GM11168 (cell line): ENCODE data around the gene PRPF38B.

Experiments used
- in situ Hi-C: fragments of 300-500 bp; cut with MboI; formaldehyde crosslinking; loops from one replicate; pipeline ENCODE4 v1.12.0; 2022; ENCODE audit warnings: low sequenced_read_pairs; ENCODE audit not compliant: unreplicated experiment

PRPF38B gene

DNA sequence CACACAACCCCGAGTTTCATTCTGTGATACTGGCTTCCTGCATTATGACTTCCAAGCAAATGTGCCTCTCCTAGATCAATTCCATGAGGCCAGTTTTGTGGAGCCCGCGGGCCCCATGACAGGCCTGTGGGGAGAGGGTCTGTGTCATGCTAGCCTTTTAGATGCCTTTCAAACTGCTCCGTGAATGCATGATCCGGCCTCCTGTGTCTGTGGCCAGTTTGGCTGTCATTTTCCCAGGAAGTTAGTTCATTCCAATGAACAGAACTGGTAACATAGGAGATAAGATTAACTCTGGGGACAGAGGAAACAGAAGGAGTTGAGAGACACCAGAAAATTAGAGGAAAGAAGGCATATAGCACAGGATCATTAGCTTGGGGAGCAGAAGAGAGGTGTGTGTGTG is 23.8 kb downstream of the PRPF38B start:
- in situ Hi-C loops, result no loop called here

GRCh38 chr1:108716437-108717230 is 24.5 kb downstream of the PRPF38B start:
- in situ Hi-C loops, result no loop called here

GRCh38 chr1:108717774-108718316 is 25.7 kb downstream of the PRPF38B start:
- in situ Hi-C loops, result no loop called here

DNA sequence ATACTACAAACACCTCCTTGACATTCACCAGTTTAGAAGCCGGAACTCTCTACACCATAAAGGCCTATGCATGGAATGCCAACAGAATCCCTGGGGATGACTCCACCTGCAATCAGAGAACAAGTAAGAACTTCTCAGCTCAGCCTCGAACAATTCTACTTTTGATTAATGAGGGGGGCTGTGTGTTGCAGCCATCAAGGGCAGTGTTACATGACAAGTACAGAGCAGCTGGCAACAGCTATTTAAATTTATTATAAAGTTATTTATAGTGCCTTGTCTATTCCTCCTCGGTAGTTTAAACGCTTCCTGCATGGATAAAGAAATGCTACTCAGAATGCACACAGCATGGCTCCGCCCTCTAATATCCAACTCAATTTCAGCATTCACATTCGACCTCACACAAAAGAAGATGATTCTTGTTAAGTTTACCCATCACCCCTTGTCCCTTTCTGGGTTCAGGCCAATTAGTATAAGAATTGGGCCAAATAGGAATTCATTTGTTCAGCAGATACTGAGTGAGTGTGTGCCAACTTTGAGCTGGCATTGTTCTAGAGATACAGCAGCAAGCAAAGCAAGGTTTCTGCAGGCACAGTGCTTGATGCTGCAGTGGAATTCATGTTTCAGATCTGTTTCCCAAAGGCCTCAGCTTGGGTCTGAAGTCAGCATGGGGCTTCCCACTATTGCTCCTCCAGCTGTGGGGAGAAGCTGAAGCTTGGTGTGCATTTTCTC is 27.0 kb downstream of the PRPF38B start:
- in situ Hi-C loops, result no loop called here

DNA sequence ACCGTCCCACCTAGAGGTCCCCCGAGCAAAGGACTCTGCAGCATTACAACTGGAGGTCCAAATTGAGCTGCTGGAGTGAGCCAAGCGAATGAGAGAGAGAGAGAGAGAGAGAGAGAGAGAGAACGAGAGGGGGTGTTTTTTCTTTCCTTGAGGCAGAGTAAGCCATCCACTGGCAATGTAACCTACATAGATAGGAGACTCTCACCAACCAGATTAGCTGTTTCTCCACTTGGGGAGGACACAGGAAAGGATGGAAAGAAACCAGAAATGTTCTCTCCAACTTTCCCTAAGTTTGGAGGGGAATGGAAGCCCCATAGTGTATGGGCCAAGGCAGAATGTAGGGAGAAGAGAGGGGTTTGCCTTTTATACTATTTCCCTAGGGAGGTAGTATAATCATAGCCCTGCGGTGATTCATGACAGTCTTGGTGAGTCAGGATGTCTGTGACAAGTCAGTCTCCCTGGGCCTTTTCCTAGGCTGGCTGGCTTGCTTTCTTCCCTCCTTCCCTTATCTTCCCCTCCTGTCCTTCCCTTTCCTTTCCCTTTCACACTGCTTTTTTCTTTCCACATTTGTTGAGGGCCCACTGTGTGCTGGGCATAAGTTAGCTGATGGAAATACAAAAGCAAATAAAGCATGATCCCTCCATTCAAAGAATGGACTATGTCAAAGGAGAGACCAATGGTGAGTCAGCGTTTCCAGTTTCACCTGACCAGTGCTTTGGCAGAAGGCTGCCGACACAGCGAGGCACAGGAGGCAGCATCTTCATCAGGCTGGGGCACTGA is 27.7 kb downstream of the PRPF38B start:
- in situ Hi-C loops, result no loop called here

GRCh38 chr1:108722292-108722691 is 30.2 kb downstream of the PRPF38B start:
- in situ Hi-C loops, result no loop called here

DNA sequence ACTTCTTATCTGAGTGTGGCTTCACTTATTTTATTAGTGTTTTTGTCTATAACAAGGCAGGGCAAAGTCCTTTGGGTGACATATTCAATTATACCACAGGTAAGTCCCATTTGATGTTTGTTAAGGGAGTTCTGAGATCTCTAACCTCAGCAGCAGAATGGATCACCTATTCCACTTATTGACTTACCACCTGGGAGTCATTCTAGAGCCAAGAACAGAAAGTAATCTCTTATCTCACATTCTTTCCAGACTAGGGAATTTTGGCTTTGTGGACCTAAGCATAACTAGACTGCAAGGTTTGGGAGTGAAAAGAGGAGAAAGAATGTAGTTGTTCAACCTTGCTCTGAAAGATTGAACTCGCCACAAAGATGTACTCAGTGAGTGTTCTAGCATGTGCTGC is 33.8 kb downstream of the PRPF38B start:
- in situ Hi-C loops, result no loop called here

DNA sequence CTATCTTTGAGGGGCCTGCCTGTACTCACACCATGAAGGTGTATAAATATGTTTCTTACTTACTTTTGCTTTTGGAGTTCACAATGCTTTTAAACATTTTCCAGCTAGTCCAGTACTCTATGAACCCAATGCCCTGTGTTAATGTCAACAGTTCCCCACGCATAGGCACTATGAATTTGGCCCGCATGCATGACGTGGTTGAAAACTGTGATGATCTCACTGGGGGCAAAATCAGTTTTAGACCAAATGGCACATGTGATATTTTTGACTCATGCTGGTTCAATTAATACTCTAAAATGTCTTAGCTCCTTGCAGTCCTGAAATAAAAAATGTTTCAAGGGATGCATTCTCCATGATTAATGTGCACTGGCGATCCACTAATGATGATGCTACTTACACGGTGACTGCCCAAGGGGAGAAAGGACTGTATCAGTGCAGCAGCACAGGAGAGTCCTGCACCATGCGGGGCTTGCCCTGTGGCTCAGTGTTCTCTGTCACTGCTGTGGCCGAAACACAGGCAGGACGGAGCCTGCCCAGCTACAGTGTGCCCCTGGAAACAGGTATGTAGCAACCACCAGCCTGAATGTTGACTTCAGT is 36.3 kb downstream of the PRPF38B start:
- in situ Hi-C loops, result no loop called here

DNA sequence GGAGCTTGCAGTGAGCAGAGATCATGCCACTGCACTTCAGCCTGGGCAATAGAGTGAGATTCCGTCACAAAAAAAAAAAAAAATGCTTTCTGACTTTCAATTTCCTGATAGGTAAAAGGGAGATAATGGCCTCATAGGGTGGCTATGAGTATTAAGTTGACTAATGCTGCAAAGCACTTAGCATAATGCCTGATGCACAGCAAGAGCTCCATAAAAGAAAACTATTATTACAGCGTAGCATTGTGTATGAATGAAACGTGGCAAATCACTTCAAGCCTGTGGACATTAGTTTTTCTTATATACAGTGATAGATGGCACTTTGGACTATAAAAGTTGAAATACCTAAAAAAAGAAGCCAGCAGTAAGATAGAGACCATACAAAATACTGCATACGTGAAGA is 37.4 kb downstream of the PRPF38B start:
- in situ Hi-C loops, result no loop called here

- in situ Hi-C loops, result no loop called here
Measured at GRCh38 chr1:108732398-108732797, 40.3 kb downstream of the PRPF38B start.

DNA sequence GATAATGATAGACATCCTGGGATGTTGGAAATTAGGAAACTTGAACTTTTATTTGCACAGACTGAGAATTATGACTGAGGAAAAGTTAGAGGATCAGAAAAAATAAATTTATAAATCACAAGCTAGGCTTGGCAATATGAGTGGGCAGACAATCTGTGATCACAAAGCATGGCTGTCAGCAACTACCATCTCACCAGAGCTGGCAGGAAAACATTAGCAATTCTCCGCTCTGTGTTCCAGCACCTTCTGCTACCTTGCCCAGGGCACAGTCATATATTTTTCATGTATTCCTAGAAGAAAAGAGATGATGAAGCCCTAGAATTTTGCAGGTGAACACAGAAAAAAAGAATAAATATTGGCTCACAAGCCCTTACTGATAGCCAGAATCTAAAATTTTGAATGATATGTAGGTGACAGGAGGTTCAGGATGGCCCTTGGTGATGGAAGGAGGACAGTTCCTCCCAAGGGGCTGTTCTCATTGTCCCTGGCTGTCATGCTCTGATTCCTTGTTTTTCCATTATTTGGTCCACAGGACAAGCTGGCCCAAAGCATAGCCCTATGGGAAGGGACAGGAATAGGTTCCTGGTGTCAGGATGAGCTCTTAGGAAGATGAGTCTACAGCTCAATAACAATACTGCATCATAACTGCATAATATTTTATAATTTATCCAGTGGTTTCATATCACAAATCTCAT is 42.2 kb downstream of the PRPF38B start:
- in situ Hi-C loops, result no loop called here

DNA sequence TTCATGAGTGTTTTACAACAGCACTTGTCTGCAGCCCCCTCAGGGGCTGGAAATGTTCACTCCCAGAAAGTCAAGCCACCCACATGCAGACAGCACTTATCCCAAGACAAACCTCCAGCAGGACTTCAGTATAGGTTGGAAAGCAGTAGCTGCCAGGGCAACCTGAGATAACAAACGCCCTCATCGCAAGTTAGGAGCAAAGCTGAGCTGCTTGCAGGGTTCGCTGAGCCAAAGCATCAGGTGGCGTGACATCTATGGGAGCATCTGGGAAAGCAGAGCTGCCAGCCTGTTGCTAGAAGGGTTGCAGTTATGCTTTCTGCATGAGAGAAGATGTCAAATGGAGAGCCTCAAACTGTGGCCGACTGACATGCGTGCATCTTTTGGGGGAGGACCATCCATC is 50.1 kb downstream of the PRPF38B start:
- in situ Hi-C loops, result no loop called here

DNA sequence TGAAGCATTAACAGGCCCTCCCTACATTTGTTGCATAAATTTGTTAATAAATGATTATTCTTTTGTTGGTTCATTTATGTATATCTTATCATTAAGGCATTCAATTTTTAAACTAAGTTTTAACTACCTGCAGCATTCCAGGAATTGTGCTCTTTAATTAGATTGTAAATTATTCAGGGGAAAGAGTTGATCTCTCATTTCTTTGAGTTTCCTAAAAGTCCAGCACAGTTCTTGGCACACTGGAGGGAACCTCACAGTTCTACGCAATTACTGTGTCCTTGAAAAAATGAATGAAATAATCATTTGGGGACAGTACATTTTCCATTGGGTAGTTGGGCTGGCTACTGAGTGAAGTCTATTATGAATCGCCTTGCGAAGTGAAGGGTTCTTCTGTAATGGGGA is 53.9 kb downstream of the PRPF38B start:
- in situ Hi-C loops, result no loop called here

DNA sequence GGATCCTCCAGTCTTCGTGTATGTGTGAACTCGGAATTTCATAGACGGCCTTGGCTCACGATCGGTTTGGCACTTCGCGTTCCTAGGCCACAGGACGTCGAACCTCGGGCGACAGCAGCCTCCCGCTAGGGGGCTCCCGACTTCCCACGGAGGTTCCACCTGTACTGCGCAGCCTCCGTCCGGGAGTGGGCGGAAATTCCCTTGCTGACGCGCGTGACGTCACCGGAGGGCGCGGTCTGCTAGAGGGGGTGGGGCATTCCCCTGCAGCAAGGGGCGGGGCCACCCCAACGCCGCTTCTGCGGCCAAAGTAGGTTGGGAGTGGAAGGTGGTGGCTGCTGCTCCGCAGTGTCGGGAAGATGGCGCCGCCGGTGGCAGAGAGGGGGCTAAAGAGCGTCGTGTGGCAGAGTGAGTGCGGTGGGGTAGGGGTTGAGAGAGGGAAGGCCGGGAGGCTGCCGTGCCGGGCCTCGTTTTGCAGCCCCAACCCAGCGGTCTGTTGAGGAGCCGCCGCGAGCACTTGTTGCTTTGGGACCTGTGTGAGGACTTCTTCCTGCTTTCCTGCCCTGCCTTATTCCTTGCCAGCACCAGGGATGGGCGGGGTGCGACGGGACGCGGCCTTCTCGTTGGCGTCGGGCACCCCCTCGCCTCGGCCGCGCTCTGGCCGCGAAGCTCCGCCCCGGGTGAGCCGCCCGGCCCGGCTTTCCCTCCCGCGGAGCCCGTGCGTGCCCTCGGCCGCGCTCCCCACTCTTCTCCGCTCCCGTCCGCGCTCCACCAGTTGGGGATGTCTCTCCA is 54.5 kb downstream of the PRPF38B start, which contains the start of gene STXBP3:
TSS of gene STXBP3 (plus strand) at position 293 of the 789 bp plus-strand sequence. CDS start at position 357, 64 bp downstream.
- in situ Hi-C loops, result no loop called here

GRCh38 chr1:108747171-108747850 is 55.2 kb downstream of the PRPF38B start:
- in situ Hi-C loops, result no loop called here

GRCh38 chr1:108747898-108748297 is 55.8 kb downstream of the PRPF38B start:
- in situ Hi-C loops, result no loop called here

DNA sequence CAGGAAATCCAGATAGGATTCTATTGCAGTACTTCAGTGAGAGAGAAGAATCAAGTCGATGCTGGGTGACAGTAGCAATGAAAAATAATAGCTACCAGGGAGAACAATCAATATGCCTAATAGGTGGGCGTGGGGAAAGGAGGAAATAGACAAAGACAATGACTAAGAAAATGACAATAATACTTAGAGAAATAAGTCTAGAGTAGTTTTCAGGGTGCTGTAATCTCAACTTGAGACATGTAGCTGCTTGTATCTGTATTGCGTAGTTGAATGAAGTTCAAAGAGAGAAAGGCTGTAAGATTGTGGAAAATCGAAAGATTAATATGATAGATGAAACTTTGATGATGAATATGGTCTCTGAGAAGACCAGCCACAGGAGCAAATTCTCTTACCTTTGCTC is 57.0 kb downstream of the PRPF38B start:
- in situ Hi-C loops, result no loop called here

DNA sequence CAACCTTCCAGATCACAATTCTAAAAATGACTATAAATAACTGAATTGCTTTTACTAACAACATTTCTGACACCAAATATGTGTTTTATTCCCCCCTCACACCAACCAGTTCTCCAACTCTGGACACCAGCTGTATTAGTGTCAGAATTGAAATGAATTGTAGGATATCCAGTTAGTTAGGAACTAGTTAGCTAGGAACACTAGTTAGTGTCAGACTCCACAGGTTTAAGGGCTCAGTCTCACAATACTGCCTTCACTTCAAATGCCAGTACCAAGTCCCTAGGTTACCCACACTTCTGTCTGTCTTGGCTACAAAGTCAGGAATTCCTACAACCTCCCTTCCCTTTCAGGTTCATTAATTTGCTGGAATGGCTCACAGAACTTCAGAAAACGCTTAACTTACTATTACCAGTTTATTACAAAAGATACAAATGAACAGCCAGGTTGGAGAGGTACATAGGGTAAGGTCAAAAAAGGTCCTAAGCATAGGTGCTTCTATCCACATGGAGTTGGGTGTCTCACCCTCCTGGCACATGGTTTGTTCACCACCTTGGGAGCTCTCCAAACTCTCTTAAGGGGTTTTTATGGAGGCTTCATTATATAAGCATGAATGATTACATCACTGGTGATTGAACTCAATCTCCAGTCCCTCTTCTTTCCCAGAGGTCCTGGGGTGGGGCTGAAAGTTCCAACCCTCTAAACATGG is 58.5 kb downstream of the PRPF38B start:
- in situ Hi-C loops, result no loop called here
